Muscle layer of duodenum (tissue), 2 donors: ENCODE measurements around the gene LMAN1L.
A peak's percentile ranks its signal among the peaks of the same experiment; 100 is the strongest.

ENCODE experiments used
- H3K27ac ChIP-seq: one replicate; pipeline ENCODE4 v1.7.0; 2013; ENCODE audit warnings: mild to moderate bottlenecking, low read length
- H3K27me3 ChIP-seq: one replicate; pipeline ENCODE4 v1.7.0; 2013; ENCODE audit warnings: low read depth, mild to moderate bottlenecking, control low read depth, low read length
- H3K36me3 ChIP-seq, 2 donors: one replicate each; pipeline ENCODE4 v1.7.0; 2013; ENCODE audit warnings: low read length in 2 of 2, control low read depth in 1 of 2, mild to moderate bottlenecking in 1 of 2; ENCODE audit not compliant: insufficient read depth in 2 of 2, control insufficient read depth in 1 of 2
- H3K4me1 ChIP-seq, 2 donors: one replicate each; pipeline ENCODE4 v1.7.0; 2013; ENCODE audit warnings: low read length in 2 of 2, mild to moderate bottlenecking in 2 of 2, control low read depth in 1 of 2, moderate library complexity in 1 of 2; ENCODE audit not compliant: insufficient read depth in 2 of 2, control insufficient read depth in 1 of 2
- H3K4me3 ChIP-seq, 2 donors: one replicate each; pipeline ENCODE4 v1.7.0; 2013; ENCODE audit warnings: low read length in 2 of 2, low read depth in 1 of 2, mild to moderate bottlenecking in 1 of 2
- H3K9me3 ChIP-seq, 2 donors: one replicate each; pipeline ENCODE4 v1.7.0; 2013; ENCODE audit warnings: low read length in 2 of 2, control low read depth in 1 of 2, mild to moderate bottlenecking in 1 of 2; ENCODE audit not compliant: control insufficient read depth in 1 of 2
- donor health status: healthy.

Gene LMAN1L

DNA sequence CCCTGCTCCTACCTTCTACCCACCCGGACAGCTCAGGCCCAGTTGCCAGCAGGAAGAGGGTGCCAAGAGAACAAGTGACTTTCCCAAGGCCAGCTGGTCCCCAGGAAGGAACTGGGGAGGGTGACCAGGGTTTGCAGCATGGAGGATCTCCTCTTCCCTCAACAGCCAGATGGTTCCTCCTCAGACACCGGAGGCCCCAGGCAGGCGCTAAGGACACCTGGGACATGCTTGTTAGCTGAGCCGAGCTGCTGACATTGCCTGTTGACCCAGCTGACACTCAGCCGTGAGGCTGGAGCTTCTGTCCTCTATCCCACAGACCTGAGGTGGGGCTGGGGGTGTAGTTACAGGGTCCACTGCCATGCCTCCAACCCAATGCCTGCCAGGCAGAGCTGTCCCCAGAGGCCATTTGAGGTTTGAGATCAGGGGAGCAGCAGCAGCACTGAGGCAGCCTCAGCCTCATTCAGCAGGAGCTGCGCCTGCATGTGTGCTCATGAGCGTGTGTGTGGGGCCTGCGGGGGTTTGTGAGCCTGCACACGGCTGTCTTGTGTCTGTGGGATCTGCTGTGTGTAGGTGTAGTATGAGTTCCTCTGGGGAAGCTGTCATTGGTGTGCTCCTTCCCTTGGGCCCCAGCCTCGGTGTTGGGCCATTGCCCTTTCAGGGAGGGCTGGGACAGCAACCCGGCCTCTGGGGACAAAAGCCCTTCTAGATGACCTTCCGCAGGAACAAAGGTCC, 20.9 kb downstream of the LMAN1L start:
- Histone ChIP-seq H3K27ac (no peak overlapping the region), H3K4me1 (no peaks in the 10 kb centered on the region), H3K4me3 (no peak overlapping the region), H3K36me3 (peaks cover 2 to 12% of the 10 kb centered on the region in 2 donors), H3K9me3 (no peaks in the 10 kb centered on the region), H3K27me3 (peaks cover under 1% of the 10 kb centered on the region)

DNA sequence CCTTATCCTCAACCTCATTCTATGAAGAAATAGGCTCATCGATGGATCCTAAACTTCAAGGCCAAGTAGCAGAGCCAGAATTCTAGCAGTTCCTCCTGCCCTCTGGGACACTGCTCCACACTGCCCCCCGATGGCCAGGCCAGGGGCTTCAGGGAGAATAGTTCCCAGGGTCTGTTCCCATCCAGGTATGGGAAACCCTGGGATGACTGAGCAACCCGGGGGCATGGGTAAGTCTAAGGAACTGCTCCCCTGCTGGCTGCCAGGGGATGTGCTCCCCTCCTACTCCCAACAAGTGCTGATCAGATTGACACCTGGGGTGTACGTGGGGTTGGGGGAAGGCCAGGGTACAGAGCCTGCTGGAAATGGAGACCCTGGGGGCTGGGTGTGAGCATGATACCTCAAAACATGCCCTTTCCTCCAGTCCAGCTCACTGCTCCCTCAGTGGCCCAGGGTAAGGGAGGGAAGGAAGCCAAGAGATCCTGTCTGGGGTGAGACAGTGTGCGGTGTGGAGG, 22.7 kb downstream of the LMAN1L start:
- Histone ChIP-seq H3K4me1 (no peaks in the 10 kb centered on the region), H3K4me3 (no peak overlapping the region), H3K9me3 (no peaks in the 10 kb centered on the region), H3K27me3 (no peaks in the 10 kb centered on the region), H3K36me3 (peaks cover 3 to 23% of the 10 kb centered on the region in 2 donors), H3K27ac (no peak overlapping the region)

DNA sequence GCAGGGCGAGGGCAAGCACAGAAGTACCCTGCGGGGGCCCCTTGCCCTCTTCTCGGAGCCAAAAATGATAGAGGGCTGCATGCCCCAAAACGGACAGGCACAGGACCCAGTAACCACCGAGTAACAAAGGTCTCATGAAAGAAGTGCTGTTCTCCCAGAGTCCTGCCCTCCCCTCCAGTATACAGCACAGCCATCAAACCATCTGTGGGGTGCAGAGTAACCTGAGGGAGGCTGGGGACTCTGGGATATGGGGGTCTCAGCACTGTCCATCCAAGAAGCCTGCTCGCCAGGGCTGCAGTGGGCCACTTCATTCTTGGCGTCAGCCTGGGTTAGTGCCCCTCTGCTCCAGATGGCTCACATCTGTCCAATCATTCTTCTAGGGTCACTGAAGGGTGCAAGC, 24.2 kb downstream of the LMAN1L start:
- Histone ChIP-seq H3K4me3 (no peak overlapping the region), H3K9me3 (no peaks in the 10 kb centered on the region), H3K27ac (no peak overlapping the region), H3K36me3 (peaks cover 3 to 23% of the 10 kb centered on the region in 2 donors), H3K4me1 (peaks cover 3 to 6% of the 10 kb centered on the region in 2 donors), H3K27me3 (no peaks in the 10 kb centered on the region)

DNA sequence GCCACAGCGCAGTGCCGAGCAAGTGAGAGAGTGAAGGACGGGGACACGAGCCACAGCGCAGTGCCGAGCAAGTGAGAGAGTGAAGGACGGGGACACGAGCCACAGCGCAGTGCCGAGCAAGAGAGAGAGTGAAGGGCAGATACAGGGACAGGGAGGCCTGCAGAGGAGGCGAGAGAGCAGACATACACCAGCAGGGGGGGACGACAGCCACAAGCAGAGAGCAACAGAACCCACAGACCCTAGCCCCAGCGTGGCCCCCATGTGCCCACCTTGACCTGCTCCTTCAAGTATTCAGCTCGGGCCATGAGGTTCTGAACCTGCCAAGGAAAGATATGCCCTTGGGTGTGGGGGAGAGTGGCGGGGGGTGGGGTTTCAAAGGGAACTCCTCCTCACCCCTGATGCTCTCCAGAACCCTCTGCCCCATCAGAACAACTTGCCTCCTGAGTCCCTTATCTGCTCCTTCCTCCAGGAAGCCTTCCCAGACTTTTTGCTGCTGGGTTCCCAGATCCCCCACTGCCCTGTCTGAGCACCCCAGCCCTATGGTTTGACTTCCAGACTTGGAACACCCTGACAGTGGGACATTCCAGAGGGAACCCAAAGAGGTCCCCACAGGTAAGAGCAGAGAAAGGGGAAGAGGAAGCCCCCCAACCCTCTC, 25.0 kb downstream of the LMAN1L start:
- Histone ChIP-seq H3K36me3 (peaks cover 3 to 23% of the 10 kb centered on the region in 2 donors), H3K4me1 (peaks cover 10 to 12% of the 10 kb centered on the region in 2 donors), H3K27ac (no peak overlapping the region), H3K9me3 (no peaks in the 10 kb centered on the region), H3K27me3 (no peaks in the 10 kb centered on the region), H3K4me3 (no peak overlapping the region)

DNA sequence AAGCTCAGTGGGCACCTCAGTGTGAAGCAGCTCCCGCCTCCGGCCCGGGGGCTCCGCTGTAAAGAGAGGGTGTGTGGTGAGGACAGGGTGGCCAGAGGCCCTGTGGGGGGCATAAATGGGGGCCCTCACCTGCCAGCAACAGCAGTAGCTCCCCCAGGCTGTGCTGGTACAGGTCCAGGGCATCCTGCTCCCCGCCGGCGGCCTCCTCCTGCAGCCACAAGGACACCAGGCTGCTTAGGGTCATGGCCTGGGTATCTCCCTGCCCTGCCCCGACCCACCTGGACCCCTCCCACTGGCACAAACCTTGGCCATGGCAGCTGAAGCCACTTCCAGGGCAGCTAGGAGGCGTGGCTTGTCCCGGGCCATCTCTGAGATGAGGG, 25.5 kb downstream of the LMAN1L start:
- peaks cover 3 to 23% of the 10 kb centered on the region in 2 donors for H3K36me3 ChIP-seq
- peaks cover 10 to 12% of the 10 kb centered on the region in 2 donors for H3K4me1 ChIP-seq
- no peak overlapping the region for H3K4me3 ChIP-seq
- no peaks in the 10 kb centered on the region for H3K9me3 ChIP-seq
- H3K27me3 ChIP-seq = no peaks in the 10 kb centered on the region
- H3K27ac ChIP-seq = no peak overlapping the region

DNA sequence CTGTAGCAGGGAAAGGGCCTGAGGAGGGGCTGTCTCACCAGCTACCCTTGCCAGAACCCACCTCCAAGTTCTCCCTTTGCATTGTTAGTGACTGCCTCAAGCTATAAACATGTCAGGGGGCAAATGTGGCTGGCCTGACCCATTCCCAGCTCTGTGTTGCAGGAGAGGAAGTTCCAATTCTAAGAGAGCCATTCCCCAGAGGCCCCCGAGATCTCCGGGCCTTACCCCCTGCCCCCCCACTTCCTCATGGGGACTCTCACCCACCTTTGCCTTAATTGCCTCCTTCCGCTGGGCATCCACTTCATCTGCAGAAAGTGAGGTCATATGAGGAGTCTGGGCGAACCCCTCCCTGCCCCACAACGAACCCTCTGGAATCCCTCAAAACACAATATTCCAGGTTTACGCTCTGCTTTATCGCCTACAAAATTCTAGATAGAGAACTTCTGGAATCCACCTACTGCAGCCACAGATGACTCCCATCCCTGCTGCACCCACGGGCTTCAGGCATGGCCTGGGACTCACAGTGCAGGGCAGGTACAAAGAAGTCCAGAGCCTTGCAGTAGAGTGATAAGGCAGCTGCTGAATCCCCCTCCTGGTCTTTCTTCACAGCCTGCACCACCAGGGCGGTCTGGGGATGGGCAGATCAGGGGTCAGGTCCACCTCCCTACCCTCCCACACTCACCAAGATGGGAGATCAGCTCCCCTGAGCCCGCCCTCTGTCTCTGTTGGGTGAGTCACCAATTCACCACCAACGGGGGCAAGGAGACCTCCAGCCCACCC, 26.3 kb downstream of the LMAN1L start:
- peaks cover 3 to 23% of the 10 kb centered on the region in 2 donors for H3K36me3 ChIP-seq
- H3K4me3 ChIP-seq = no peak overlapping the region
- no peak overlapping the region for H3K27ac ChIP-seq
- H3K27me3 ChIP-seq = no peaks in the 10 kb centered on the region
- peaks cover 14 to 19% of the 10 kb centered on the region in 2 donors for H3K4me1 ChIP-seq
- no peaks in the 10 kb centered on the region for H3K9me3 ChIP-seq

DNA sequence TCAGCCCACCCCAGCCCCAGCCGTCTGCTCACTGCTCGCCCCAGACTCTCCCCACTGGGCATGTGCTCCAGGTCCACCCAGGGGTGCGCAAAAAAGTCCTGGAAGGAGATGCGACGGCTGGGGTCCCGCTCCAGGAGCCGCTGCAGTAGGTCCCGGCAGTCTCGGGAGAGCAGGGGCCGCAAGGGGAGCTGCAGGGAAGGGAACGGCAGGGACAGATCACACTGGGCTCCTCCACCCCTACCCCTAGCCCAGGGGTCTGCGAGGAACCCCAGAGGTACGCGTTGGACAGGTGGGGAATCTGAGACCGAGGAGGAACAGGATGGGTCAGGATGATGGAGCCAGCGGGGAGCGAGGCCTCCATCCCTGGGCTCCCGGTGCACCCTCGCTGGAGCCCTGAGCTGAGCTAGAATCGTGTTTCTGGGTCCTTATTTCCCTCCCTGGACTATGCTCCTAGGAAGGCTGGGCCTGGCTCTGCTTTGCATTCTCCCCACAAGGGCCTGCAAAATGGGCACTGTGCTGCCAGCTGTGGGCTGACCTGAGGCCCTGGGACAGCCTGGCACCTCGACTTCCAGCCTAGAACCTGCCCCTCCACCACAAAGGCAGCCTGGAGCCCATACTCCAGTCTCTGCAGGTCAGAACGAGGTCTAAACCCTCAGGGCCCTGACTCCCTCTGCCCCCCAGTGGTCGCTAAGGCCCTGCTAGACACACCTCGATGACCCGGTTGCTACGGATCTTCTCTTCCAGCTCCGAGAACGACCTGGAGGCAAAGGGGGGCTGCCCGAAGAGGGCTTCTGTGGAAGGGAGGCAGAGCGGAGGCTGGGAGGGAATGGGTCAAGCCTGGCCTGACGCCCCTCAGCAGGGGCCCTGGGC, 27.1 kb downstream of the LMAN1L start:
- Histone ChIP-seq H3K4me3 (no peak overlapping the region), H3K36me3 (peaks cover 8 to 29% of the 10 kb centered on the region in 2 donors), H3K9me3 (no peaks in the 10 kb centered on the region), H3K4me1 (peaks cover 14 to 19% of the 10 kb centered on the region in 2 donors), H3K27ac (no peak overlapping the region), H3K27me3 (no peaks in the 10 kb centered on the region)

DNA sequence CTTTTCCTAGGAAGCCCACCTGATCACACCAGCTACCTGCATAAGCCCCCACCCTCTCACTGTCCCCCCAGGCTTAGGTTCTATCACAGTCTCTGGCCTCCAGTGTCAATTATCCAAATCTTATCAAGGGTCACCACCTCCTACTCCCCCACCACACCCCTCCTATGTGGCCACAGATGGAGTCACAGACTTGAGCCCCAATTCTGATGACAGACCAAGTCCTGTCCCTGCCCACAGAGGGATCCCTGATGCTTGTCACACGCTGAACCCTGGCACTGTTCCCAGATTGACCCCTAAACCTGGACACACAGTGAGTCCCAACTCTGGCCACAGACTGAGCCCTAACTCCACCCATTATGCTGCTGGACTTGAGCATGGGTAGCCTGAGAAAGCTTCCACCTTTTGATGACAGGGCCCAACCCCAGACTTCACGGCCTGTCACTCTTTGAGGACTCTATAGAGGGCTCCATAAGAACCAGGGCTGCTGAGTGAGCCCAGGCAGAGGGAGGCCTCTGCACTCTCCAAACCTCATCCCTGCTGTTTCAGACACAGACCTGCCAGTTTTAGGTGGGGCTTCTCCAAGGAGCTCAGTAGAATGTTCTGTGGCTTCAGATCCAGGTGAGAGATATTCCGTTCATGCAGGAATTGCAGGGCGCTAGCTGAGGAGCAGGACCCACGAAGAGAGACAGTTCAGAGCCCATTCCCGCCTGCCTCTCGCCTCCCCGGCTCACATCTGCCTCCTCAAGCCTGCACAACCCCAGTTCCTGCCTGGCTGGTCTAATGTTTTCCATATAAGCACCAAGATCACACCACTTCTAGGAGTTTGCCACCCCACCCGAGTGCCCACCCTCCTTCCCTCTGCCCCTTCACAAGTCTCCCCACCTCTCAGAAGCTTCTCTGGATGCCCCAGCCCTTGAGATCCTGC, 28.5 kb downstream of the LMAN1L start:
- Histone ChIP-seq H3K27ac (no peak overlapping the region), H3K4me3 (peak overlapping the region in 1 of 2 donors; percentile 87)

DNA sequence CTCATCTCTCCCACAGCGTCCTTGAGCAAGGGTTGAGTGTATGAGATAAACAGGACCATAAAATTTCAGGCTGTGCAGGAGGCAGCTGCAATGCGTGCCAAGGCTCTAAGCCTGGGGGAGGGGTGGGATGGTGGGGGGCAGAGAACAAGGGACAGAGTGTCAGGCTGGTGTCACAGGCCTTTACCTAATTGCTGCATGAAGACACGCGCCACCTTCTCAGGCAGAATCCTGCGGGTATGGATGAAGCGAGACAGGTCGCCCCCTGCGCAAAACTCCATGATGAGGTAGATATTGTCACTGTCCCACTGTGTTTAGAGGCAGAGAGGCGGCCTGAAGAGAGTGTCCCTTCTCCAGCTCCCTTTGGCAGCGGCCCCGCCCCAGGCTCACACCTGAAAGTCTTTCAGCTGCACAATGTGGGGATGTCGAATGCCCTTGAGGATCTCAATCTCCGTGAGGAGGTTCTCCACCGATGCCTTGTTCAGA, 29.3 kb downstream of the LMAN1L start:
- no peak overlapping the region for H3K27ac ChIP-seq
- H3K4me3 ChIP-seq = peak overlapping the region; percentile 87 to 92
- peaks cover 12 to 32% of the 10 kb centered on the region in 2 donors for H3K36me3 ChIP-seq
- no peaks in the 10 kb centered on the region for H3K27me3 ChIP-seq
- H3K4me1 ChIP-seq = peaks cover 14 to 19% of the 10 kb centered on the region in 2 donors
- no peaks in the 10 kb centered on the region for H3K9me3 ChIP-seq

More for the DNA sequence above, 28.5 kb downstream of the LMAN1L start:
- no peaks in the 10 kb centered on the region for H3K9me3 ChIP-seq
- H3K36me3 ChIP-seq = peaks cover 12 to 40% of the 10 kb centered on the region in 2 donors
- no peaks in the 10 kb centered on the region for H3K27me3 ChIP-seq
- H3K4me1 ChIP-seq = peaks cover 14 to 19% of the 10 kb centered on the region in 2 donors
